HEK293T (cell line): Measurements from ENCODE around the gene DCP2.

ENCODE experiments used
- CTCF ChIA-PET: fragments of 350-600 bp; formaldehyde crosslinking; extraction: SDS; loops from one replicate; lab custom pipeline; 2021; ENCODE audit warnings: antibody characterized with exemption, inconsistent platforms; lab: Yijun Ruan, JAX
- POLR2A ChIA-PET: fragments of 350-600 bp; formaldehyde crosslinking; extraction: SDS; loops from one replicate; lab custom pipeline; 2020; ENCODE audit warnings: antibody characterized with exemption, inconsistent platforms; lab: Yijun Ruan, JAX
- DNase-seq: peaks from one replicate; pipeline ENCODE4 v3.0.0; 2012; ENCODE audit warnings: mixed read lengths; ENCODE audit errors: extremely low spot score
- ARNT ChIP-seq: fragments of 450-650 bp; IDR thresholded peaks from 2 replicates; pipeline ENCODE4 v1.6.1; 2017; ENCODE audit warnings: mild to moderate bottlenecking
- BHLHE40 ChIP-seq: fragments of 450-650 bp; IDR thresholded peaks from 2 replicates; pipeline ENCODE4 v1.6.1; 2016; ENCODE audit warnings: mild to moderate bottlenecking, moderate library complexity, borderline replicate concordance
- CTBP1 ChIP-seq: fragments of 450-650 bp; IDR thresholded peaks from 2 replicates; pipeline ENCODE4 v1.6.1; 2016; ENCODE audit warnings: borderline replicate concordance
- ELF4 ChIP-seq: fragments of 450-650 bp; IDR thresholded peaks from 2 replicates; pipeline ENCODE4 v1.6.1; 2017; ENCODE audit warnings: antibody characterized with exemption
- FOXA1 ChIP-seq: fragments of 450-650 bp; IDR thresholded peaks from 2 replicates; pipeline ENCODE4 v1.6.1; 2016; ENCODE audit warnings: mild to moderate bottlenecking
- FOXK2 ChIP-seq: fragments of 450-650 bp; IDR thresholded peaks from 2 replicates; pipeline ENCODE4 v1.6.1; 2016; ENCODE audit warnings: mild to moderate bottlenecking
- FOXM1 ChIP-seq: fragments of 450-650 bp; IDR thresholded peaks from 2 replicates; pipeline ENCODE4 v1.6.1; 2017; ENCODE audit warnings: mild to moderate bottlenecking, borderline replicate concordance
- HDGF ChIP-seq: fragments of 450-650 bp; IDR thresholded peaks from 2 replicates; pipeline ENCODE4 v1.6.1; 2017; ENCODE audit warnings: antibody characterized with exemption, borderline replicate concordance
- L3MBTL2 ChIP-seq: fragments of 450-650 bp; conservative IDR thresholded peaks from 2 replicates; pipeline ENCODE4 v1.6.1; 2016; ENCODE audit warnings: mild to moderate bottlenecking
- LEF1 ChIP-seq: fragments of 450-650 bp; IDR thresholded peaks from 2 replicates; pipeline ENCODE4 v1.6.1; 2017; ENCODE audit warnings: mild to moderate bottlenecking, borderline replicate concordance
- NFRKB ChIP-seq: fragments of 450-650 bp; IDR thresholded peaks from 2 replicates; pipeline ENCODE4 v1.6.1; 2016; ENCODE audit warnings: mild to moderate bottlenecking, moderate library complexity
- SP1 ChIP-seq: fragments of 450-650 bp; IDR thresholded peaks from 2 replicates; pipeline ENCODE4 v1.6.1; 2017
- SUZ12 ChIP-seq: fragments of 450-650 bp; IDR thresholded peaks from 2 replicates; pipeline ENCODE4 v1.6.1; 2016; ENCODE audit warnings: mild to moderate bottlenecking
- TARDBP ChIP-seq: fragments of 450-650 bp; IDR thresholded peaks from 2 replicates; pipeline ENCODE4 v1.6.1; 2016
- ZNF384 ChIP-seq: fragments of 450-650 bp; IDR thresholded peaks from 2 replicates; pipeline ENCODE4 v1.6.1; 2016
- TF ChIP-seq, protein P1 (sequence below): fragments of 450-650 bp; IDR thresholded peaks from 2 replicates; pipeline ENCODE4 v1.6.1; 2016

DCP2 gene

GRCh38 chr5:113060408-113061025 lies 83.9 kb downstream of the DCP2 start:
- no peak for TF ChIP-seq ELF4
- CTCF ChIA-PET = interaction anchor here (0.5 to 1.5 kb wide), 2 partner anchors 14 to 347 kb away, joined by 3 read pairs; no protein-coding TSS in a partner anchor
- POLR2A ChIA-PET = no interaction called here
- DNase-seq = no peak

DNA sequence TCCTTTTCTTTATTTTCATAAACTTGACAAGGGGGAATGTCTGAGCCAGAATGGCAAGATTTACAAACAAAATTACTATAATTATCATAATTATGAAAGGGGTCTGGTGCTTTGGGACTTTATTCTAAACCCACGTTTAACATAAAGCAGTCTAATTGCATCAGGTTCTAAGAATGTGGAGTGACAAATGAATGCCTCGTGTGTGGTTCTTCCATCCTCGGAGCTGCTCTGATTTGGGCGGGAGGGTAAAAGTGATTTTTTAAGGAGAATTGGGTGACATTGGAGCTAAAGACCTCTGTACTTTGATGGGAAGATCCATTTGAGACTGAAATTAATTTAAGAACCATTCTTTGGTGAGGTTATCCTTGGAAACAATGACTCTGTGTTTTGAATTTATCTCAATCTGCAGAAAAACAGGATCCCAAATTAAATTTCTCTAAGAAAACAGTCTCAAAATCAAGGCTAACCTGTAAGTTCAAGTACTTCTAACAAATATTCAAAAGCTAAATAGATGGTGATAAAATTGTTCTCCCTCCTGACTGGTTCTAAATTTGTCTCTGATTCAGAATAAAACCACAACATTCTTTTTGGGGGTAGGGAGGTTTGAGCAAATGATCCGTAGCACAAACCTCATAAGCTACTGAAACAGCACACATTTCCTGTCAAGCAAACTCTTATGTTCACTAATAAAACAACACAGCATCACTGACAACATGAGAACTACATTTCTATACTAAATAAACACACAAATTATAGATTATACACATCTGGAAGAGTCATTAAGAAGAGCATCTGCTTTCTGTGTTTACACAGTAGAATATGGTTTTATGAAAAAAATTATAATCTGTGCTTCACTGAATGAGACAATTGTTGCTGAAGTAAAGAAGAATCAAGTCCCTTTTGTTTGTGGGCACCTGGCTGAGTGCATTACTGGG lies 85.5 kb downstream of the DCP2 start:
- no peak for TF ChIP-seq LEF1
- TF ChIP-seq FOXA1 = no peak
- TF ChIP-seq, protein P1, sequence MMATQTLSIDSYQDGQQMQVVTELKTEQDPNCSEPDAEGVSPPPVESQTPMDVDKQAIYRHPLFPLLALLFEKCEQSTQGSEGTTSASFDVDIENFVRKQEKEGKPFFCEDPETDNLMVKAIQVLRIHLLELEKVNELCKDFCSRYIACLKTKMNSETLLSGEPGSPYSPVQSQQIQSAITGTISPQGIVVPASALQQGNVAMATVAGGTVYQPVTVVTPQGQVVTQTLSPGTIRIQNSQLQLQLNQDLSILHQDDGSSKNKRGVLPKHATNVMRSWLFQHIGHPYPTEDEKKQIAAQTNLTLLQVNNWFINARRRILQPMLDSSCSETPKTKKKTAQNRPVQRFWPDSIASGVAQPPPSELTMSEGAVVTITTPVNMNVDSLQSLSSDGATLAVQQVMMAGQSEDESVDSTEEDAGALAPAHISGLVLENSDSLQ = no peak
- TF ChIP-seq ARNT = no peak
- no peak for TF ChIP-seq CTBP1
- TF ChIP-seq ZNF384 = no peak
- TF ChIP-seq TARDBP = no peak
- TF ChIP-seq NFRKB = no peak
- no peak for TF ChIP-seq HDGF
- CTCF ChIA-PET = interaction anchor here (1.5 kb wide), 1 partner anchor 13 kb away, joined by 3 read pairs; no protein-coding TSS in a partner anchor
- POLR2A ChIA-PET = no interaction called here
- DNase-seq = no peak

DNA sequence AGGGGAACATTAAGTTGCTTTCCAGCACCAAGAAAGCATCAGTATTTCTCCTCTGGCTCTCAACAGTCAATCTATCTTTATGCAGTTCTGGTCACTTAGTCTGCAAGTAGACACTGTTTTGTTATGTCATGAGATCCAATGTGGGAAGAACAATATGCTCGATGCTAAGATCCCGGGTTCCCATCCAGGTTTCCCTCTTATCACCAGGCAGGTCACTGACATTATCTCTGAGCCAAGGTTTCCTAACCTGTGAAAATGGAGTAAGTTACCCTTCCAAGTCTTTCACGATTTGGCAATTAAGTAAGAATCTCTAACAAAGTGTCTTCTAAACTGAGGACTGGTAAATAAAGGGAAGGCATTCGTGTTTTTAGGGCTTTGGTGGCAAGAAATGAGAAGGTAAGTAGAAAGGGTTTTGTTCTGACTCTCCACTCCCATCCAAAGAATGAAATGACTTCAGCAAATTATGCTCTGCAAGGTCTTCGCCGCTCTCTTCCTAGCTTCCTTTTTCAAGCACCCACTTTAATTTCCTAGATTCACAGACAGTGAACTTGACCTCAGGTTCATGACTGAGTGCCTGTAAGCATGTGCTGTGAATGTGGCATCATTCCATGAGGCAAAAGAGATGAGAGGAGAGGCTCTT lies 86.4 kb downstream of the DCP2 start:
- no peak for DNase-seq
- TF ChIP-seq CTBP1 = no peak
- TF ChIP-seq BHLHE40 = no peak
- TF ChIP-seq ARNT = no peak
- TF ChIP-seq SP1 = no peak
- no peak for TF ChIP-seq HDGF
- TF ChIP-seq ELF4 = no peak
- no peak for TF ChIP-seq L3MBTL2
- TF ChIP-seq, protein P1 = no peak
- TF ChIP-seq FOXK2 = no peak
- no peak for TF ChIP-seq NFRKB
- TF ChIP-seq FOXA1 = no peak
- no peak for TF ChIP-seq ZNF384
- no peak for TF ChIP-seq TARDBP
- TF ChIP-seq LEF1 = no peak
- no peak for TF ChIP-seq FOXM1
- CTCF ChIA-PET = no interaction called here
- POLR2A ChIA-PET = no interaction called here

DNA sequence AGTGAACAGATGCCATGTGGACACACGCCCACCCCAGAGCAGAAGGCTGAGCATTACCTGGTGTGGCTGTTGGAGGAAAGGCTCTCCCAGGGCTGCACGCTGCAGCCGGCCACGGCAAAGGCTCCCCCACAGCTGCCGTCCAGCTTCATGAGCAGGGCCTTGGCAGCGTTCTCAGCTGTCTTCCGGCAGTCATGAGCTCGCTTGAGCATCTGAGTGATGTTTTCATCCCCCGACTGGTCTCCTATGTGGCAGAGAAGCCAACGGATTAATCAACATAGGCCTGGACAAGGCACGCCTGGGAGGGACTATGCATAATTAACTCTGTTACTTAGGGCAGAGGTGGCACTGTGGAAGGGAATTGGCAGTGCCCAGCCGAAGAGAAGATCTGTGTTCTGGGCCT lies 87.3 kb downstream of the DCP2 start:
- ChIA-PET CTCF (no interaction called here), POLR2A (no interaction called here)
- TF ChIP-seq TARDBP (no peak), SUZ12 (no peak), SP1 (no peak), L3MBTL2 (no peak), ELF4 (no peak), FOXM1 (no peak), ARNT (no peak), FOXK2 (no peak), ZNF384 (no peak), FOXA1 (no peak), BHLHE40 (no peak), HDGF (no peak), LEF1 (no peak)
- TF ChIP-seq, protein P1 = no peak
- no peak for DNase-seq

GRCh38 chr5:113064806-113065205 lies 88.2 kb downstream of the DCP2 start:
- ChIA-PET POLR2A (no interaction called here), CTCF (no interaction called here)
- TF ChIP-seq ZNF384 = no peak
- no peak for TF ChIP-seq HDGF
- no peak for TF ChIP-seq BHLHE40
- no peak for TF ChIP-seq TARDBP
- no peak for TF ChIP-seq SP1
- no peak for TF ChIP-seq L3MBTL2
- TF ChIP-seq CTBP1 = no peak
- TF ChIP-seq LEF1 = no peak
- no peak for TF ChIP-seq NFRKB
- no peak for TF ChIP-seq FOXM1
- no peak for TF ChIP-seq FOXA1
- TF ChIP-seq ARNT = no peak
- TF ChIP-seq, protein P1 = no peak
- no peak for TF ChIP-seq ELF4
- no peak for TF ChIP-seq SUZ12
- TF ChIP-seq FOXK2 = no peak
- no peak for DNase-seq
